ENCODE data around the gene TRA2B. TPM values are rescaled to one million over a fixed set of nuclear protein-coding genes. Genes with fewer than 3 reads are reported as not detected.

The TRA2B gene
- total and polyA plus RNA-seq, 2 donors (not counting 3 experiments of a cell fraction or from before 2014, with no cell fraction given): 173 to 199 TPM

- DNase-seq (ENCODE audit: low read depth, low spot score) (no peak), FAIRE-seq (no peak)
- Histone ChIP-seq H4K20me1 (replicated peaks; ENCODE audit: control insufficient read depth, extremely low read depth, insufficient read depth, low read length) (no peaks in the 10 kb centered on the region), H3K4me3 (replicated peaks in 1 of 3; ENCODE audit: insufficient read depth in 1 of 3, low read depth in 1 of 3, low read length in 3 of 3) (no peak overlapping the region), H3K9me3 (replicated peaks; ENCODE audit: control insufficient read depth, insufficient read depth, low read length) (no peaks in the 10 kb centered on the region), H2AFZ (ENCODE audit: low read depth, low read length) (no peak overlapping the region), H3K36me3 (ENCODE audit: control insufficient read depth in 2 of 2, extremely low read depth in 1 of 2, insufficient read depth in 2 of 2, low read length in 2 of 2) (no peaks in the 10 kb centered on the region), H3K27me3 (ENCODE audit: control insufficient read depth in 2 of 2, insufficient read depth in 2 of 2, low read length in 2 of 2) (no peaks in the 10 kb centered on the region), H3K27ac (ENCODE audit: insufficient read depth, low read depth, low read length) (no peak overlapping the region), H3K4me1 (ENCODE audit: control insufficient read depth, extremely low read depth, insufficient read depth, low read length) (peaks cover 6% of the 10 kb centered on the region), H3K79me2 (ENCODE audit: control insufficient read depth, insufficient read depth, low read length) (no peaks in the 10 kb centered on the region), H3K9ac (replicated peaks; ENCODE audit: extremely low read depth, insufficient read depth, low read length) (no peak overlapping the region), H3K4me2 (ENCODE audit: insufficient read depth, low read length) (no peak overlapping the region), H3K9me1 (replicated peaks; ENCODE audit: control insufficient read depth, extremely low read depth, insufficient read depth, low read length) (no peaks in the 10 kb centered on the region)
- ChIA-PET CTCF (interaction anchor here (1.0 to 7.9 kb wide), 12 partner anchors 9 to 639 kb away, joined by 3 to 187 read pairs (median 8); no protein-coding TSS in a partner anchor), POLR2A (no interaction called here)
- dilution Hi-C loops (cut with MboI; ENCODE audit: extremely low pct_ligation_motif_present, low sequenced_read_pairs) (no loop called here), intact Hi-C loops (cut with micrococcal nuclease) (loop anchor here (1.0 to 5.0 kb wide), 3 partner anchors 35 to 317 kb away; no protein-coding TSS in a partner anchor)
- BruUV-seq (replicated peaks): no TSS peak
- TF ChIP-seq CTCF (IDR thresholded peaks at IDR 0.05; ENCODE audit: extremely low read depth in 1 of 2, insufficient read depth in 1 of 2, low read depth in 1 of 2, low read length in 2 of 2) (no peak), GATA2 (IDR thresholded peaks at IDR 0.05; ENCODE audit: insufficient read depth, insufficient read length, low read depth, low read length) (no peak), MAX (IDR thresholded peaks at IDR 0.05; ENCODE audit: insufficient read depth, insufficient read length) (no peak), FOS (IDR thresholded peaks at IDR 0.05; ENCODE audit: borderline replicate concordance, insufficient read depth, low read length) (no peak), POLR2A (IDR thresholded peaks at IDR 0.05; ENCODE audit: low read depth, low read length) (no peak), POLR2AphosphoS5 (IDR thresholded peaks at IDR 0.05; ENCODE audit: insufficient read depth, low read depth, low read length) (no peak), EZH2 (IDR thresholded peaks at IDR 0.05; ENCODE audit: borderline replicate concordance, low read depth, low read length, severe bottlenecking) (no peak)
Measured at GRCh38 chr3:185977679-185978040, 39.8 kb upstream of the TRA2B start.

Data from endothelial cell of umbilical vein (primary cell).